NCI-H2196 (cell line): ENCODE data around the gene ACOX3.
"Not testable (repeated sequence)": the region's sequence is repeated elsewhere in the genome, so short reads cannot be mapped to it uniquely, and the experiment has no call there.

ENCODE experiments used
- DNase-seq: peaks from one replicate; lab custom pipeline; 2025; ENCODE audit not compliant: unreplicated experiment; lab: John Stamatoyannopoulos, UW

The ACOX3 gene

GRCh38 chr4:8440492-8441311, at the start of gene ACOX3, which contains the start of gene TRMT44:
Gene ACOX3, minus strand, starts transcription at chr4:8440723. Its CDS starts 24,202 bp downstream, at chr4:8416521.
Gene TRMT44, plus strand, starts transcription at chr4:8440777. Its CDS starts 46 bp downstream, at chr4:8440823.
- DNase-seq = peak; percentile 82

- DNase-seq = no peak
Observed at GRCh38 chr4:8488791-8489369, 48.4 kb upstream of the ACOX3 start.

- not testable (repeated sequence) for DNase-seq
Observed at GRCh38 chr4:8486643-8487042, 46.1 kb upstream of the ACOX3 start.

DNA sequence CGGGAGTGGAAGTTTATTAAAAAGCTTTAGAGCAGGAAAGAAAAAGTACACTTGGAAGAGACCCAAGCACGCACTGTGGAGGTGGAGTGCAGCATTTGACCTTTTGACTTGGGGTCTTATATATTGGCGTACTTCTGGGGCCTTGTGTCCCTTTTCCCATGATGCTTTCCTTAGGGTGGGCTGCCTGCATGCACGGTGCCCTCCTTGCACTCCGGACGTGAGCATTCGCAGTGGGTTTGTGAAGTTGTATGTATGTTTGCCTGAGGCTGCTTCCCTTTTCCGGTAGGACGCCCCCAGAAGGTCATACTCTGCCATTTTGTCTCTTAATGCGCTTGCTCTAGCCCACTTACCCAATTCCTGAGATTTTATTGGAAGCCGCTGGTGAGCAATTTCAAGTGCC, 39.7 kb upstream of the ACOX3 start:
- DNase-seq = no peak

DNA sequence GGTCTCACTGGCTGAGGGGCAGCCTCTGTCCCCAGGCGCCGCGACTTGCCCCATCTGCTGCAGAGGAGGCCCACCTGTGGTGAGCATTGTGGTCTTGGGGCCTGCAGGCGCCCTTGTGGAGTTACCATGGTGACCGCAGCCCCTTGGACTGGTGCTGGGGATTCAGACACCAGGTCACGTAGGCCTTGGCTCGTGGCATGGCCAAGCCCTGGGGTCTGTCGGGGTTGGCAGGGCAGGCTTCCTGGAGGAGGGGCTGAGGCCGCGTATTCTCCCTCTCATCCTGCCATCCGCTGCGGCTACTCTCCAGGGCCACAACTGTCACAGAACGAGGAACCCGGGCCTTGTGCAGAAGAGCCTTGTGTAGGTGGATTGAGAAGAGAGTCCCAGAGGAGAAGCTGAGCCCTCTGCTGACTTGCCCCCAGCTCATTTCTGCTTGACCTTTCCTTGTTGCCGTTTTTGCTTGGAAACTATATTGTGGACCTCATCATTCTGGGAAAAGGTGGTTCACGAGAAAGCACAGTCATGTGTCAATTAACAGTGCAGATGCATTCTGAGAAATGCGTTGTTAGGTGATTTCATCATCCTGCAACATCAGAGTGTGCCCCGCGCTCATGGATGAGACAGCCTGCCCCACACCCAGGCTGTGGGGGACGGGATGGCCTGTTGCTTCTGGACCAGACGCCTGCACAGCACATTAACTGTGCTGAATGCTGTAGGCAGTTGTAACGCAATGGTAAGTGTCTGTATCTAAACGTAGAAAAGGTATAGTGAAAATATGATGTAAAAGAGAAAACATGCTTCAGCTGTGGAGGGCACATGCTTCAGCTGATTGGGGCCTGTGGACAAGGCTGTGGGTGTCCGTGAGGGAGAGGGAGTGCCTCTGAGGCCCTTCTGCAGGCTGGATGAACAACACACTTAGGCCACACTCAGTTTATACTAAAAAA, 38.5 kb upstream of the ACOX3 start:
- no peak for DNase-seq

GRCh38 chr4:8478371-8478770, 37.8 kb upstream of the ACOX3 start:
- no peak for DNase-seq

GRCh38 chr4:8477676-8478075, 37.2 kb upstream of the ACOX3 start:
- DNase-seq = no peak

DNA sequence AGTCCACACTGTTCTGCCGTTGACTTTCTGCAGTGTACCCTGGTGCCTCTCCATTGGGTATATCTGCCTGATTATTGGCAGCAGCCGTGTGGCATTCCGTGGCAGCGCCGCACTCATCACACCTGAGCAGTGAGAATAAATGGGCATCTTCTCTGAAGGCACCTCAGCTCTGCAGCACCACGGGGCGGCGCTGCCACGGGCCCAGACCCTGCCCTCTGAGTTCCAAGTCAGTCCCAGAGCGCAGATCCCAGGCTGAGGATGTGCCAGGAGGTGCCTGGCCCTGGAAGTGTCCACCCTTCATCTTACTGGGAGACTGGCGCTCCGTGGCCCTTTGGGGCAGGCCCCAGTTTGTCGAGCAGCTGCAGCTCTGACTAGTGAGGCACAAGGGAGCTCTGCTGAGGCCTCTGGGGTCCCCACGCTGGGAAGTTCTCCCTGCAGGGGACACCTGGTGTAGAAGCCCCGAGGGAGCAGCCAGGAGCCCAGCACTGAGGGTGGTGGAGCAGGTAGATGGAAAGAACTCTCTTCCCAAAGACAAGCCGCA, 36.6 kb upstream of the ACOX3 start:
- no peak for DNase-seq

GRCh38 chr4:8475751-8476575, 35.4 kb upstream of the ACOX3 start:
- no peak for DNase-seq

DNA sequence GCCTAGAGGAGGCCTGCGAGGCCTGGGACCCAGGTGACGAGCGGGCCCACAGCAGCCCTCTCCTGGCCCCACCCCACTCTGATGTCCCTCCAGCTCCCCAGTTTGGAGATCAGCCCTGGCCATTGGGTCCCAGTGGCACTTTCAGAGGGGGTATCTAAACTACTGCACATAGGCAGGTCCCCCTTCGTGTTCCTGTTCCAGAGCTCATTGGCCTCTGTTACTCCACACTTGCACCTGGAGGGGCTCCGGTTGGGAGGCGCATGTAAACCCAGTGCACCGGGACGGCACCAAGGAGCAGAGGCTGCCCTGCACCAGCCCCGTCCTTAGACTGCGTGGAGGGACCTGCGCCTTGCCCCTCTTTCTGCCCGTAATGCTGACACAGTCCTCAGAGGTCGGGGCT, 34.3 kb upstream of the ACOX3 start:
- no peak for DNase-seq

GRCh38 chr4:8473920-8474590, 33.5 kb upstream of the ACOX3 start:
- DNase-seq = no peak

- DNase-seq = no peak
Observed at GRCh38 chr4:8473198-8473919, 32.8 kb upstream of the ACOX3 start.

DNA sequence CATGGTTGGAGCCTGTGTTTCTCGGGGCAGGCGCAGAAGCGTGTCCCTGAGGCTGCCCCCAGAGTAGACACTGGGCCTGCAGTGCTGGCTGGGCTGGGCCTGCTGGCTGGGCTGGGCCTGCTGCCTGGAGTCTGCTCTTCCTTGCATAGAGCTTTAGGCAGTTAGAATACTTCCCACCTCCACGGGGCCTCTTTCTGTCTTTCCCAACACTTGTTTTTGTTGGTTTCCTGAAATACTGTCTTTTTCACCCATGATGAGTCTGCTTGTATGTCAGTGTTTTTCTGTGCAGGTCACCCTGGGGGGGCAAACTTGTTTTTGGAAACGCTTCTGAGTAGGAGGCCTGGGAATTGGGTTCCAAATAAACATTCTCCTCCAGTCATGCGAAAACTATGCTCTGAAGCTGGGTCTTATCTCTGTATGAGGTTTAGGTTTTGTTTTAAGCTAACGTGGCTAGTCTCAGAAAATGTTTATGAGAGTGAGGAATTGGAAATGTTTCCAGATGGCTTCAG, 32.2 kb upstream of the ACOX3 start:
- no peak for DNase-seq

- no peak for DNase-seq
Observed at GRCh38 chr4:8472158-8472688, 31.7 kb upstream of the ACOX3 start.

- no peak for DNase-seq
Observed at GRCh38 chr4:8471211-8471875, 30.8 kb upstream of the ACOX3 start.

DNA sequence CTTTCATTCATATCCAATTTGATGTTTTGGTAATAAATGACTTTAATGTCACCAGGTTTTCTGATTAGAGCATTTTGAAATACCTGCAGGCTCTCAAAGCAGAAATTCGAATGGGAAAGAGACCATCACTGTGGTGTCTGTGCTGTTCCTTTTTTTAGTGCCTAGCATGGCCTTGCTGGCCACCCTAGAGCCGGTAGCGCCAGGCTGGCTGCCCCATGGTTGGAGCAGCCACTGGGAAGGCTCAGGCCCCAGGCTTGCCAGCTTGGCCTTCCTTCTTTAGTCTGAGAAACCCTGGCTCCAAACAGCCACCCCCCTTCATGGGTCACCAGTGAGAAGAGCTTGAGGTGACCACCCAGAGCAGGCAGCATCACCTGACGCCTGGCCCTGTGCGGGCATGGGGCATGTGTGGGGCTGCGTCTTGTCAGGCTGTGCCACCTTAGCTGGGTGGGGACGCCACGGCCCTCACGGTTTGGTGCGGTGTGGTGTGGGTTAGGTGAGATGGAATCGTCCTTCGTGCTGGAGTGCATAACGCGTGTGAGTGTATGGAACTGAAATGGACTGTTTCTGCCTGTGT, 30.0 kb upstream of the ACOX3 start:
- no peak for DNase-seq

- DNase-seq = no peak
Observed at GRCh38 chr4:8469550-8469949, 29.0 kb upstream of the ACOX3 start.
